Activated CD8-positive, alpha-beta T cell treated with anti-CD3 and anti-CD28 coated beads, Interleukin-2, amount 10 ng/mL, durations not matched to agents 7 days and 5 days (primary cell): Measurements from ENCODE around the gene LIX1L. TPM values are rescaled to one million over a fixed set of nuclear protein-coding genes. Genes with fewer than 3 reads are reported as not detected.

Experiments used
- ATAC-seq: fragments of 150-1000 bp; cut with Tn5 transposase; one replicate; pipeline ENCODE4 v1.10.0; 2021; ENCODE audit warnings: moderate library complexity
- CTCF ChIA-PET: fragments of 350-600 bp; sonication (Branson Sonifier 250); formaldehyde crosslinking; loops from one replicate; lab custom pipeline; 2021; ENCODE audit warnings: antibody characterized with exemption; lab: Charles Lee
- POLR2A ChIA-PET: fragments of 350-600 bp; sonication (Branson Sonifier 250); formaldehyde crosslinking; loops from one replicate; lab custom pipeline; 2021; ENCODE audit warnings: antibody characterized with exemption; lab: Charles Lee
- DNase-seq: peaks from one replicate; pipeline ENCODE4 v3.0.0-alpha.2; 2020
- H3K27ac Mint-ChIP-seq: one replicate; pipeline ENCODE4 v1.8.0; 2021; ENCODE audit warnings: mild to moderate bottlenecking, mixed read lengths
- H3K27me3 Mint-ChIP-seq: one replicate; pipeline ENCODE4 v1.8.0; 2021; ENCODE audit warnings: low read depth, mixed read lengths
- H3K36me3 Mint-ChIP-seq: one replicate; pipeline ENCODE4 v1.8.0; 2021; ENCODE audit warnings: low read depth, mixed read lengths
- H3K4me1 Mint-ChIP-seq: one replicate; pipeline ENCODE4 v1.8.0; 2021; ENCODE audit warnings: low read depth, mixed read lengths
- H3K4me3 Mint-ChIP-seq: one replicate; pipeline ENCODE4 v1.8.0; 2021; ENCODE audit warnings: mild to moderate bottlenecking, mixed read lengths
- H3K9me3 Mint-ChIP-seq: one replicate; pipeline ENCODE4 v1.8.0; 2022; ENCODE audit warnings: mixed read lengths; ENCODE audit not compliant: insufficient read depth
- total RNA-seq, 2 experiments: library from RNA; stranded (reverse); gene quantifications; one replicate each; pipeline ENCODE4 v1.2.3, GENCODE V29; 2021

LIX1L gene
- total RNA-seq = 10 to 100 TPM; 45.8 to 48.4 TPM

DNA sequence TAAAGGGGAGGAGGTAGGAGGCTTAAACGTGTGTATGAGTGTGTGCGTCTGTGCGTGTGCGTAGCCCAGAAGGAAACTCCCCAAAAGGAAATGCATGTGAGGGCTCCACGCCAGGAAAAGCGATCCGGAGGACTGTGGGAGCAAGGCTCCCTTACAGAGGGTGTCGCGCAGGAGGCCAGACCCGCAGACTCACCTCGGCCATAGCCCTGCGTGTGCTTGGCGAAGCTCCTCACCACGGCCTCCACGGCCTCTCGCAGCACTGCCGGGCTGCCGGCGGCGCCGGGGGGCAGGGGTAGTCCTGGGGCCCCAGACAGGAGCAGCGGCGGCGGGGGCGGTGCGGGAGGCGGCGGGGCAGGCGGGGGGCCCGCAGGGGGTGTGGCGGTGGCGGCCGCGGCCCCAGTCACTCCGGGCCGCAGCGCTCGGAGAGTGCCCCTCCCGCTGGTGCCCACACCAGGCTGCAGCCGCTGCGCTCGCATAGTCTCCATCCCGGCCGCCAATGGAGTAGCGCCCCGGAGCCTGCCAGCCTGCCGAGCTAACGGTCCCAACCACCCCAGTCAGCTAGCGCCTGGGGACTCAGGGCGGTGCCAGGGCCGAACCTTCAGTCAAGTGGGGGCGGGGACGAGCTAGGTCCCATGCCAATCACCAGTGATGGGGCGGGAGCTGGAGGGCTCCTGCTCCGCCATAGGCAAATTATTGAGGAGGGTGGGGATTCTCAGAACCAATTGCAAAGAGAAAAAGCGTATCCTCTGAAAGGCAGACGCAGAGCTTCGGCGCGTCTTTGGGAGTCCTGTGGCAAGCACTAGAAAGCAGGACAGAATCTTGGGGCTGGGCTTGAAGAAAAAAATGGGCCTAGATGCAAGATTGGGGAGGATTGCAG is at the start of gene LIX1L:
TSS of gene LIX1L (minus strand) at position 575 of the 877 bp plus-strand sequence. CDS start at position 485, 90 bp downstream.
- Mint-ChIP-seq H3K27ac (peak within 1 kb of the TSS; percentile 84), H3K4me1 (peaks cover 62% of the 10 kb centered on the region), H3K4me3 (peak within 1 kb of the TSS; percentile 85), H3K36me3 (peaks cover 8% of the 10 kb centered on the region), H3K9me3 (no peaks in the 10 kb centered on the region), H3K27me3 (no peaks in the 10 kb centered on the region)
- ATAC-seq = peak; percentile 93
- DNase-seq = peak; percentile 98
- ChIA-PET POLR2A (interaction anchor here (0.8 to 3.4 kb wide), 16 partner anchors 15 to 133 kb away, joined by 3 to 42 read pairs (median 5); partner anchors contain the start of genes PEX11B, PIAS3, POLR3C and RBM8A), CTCF (interaction anchor here (0.7 to 7.3 kb wide), 17 partner anchors 14 to 113 kb away, joined by 3 to 46 read pairs (median 5); partner anchors contain the start of genes ITGA10, NUDT17, PEX11B and PIAS3)

DNA sequence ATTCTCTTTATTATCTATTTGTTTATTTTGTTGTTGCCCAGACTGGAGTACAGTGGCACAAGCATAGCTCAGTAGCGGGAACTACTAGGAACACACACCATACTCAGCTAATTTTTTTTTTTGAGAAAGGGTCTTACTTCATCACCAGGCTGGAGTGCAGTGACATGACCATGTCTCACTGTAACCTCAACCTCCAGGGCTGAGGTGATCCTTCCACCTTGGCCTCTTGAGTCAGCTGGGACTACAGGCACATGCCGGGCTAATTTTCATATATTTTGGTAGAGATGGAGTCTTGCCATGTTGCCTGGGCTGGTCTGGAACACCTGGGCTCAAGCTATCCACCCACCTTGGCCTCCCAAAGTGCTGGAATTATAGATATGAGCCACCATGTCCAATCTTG is 43.9 kb upstream of the LIX1L start:
- POLR2A ChIA-PET = interaction anchor here (0.9 to 3.8 kb wide), 3 partner anchors 9 to 50 kb away, joined by 3 to 13 read pairs (median 10); no protein-coding TSS in a partner anchor
- CTCF ChIA-PET = interaction anchor here (1.2 to 4.4 kb wide), 3 partner anchors 13 to 33 kb away, joined by 5 to 38 read pairs (median 5); no protein-coding TSS in a partner anchor
- DNase-seq (no peak), ATAC-seq (no peak)
- no peak overlapping the region for H3K4me3 Mint-ChIP-seq
- no peaks in the 10 kb centered on the region for H3K27me3 Mint-ChIP-seq
- no peaks in the 10 kb centered on the region for H3K36me3 Mint-ChIP-seq
- no peaks in the 10 kb centered on the region for H3K9me3 Mint-ChIP-seq
- H3K4me1 Mint-ChIP-seq = peaks cover 61% of the 10 kb centered on the region
- H3K27ac Mint-ChIP-seq = no peak overlapping the region

DNA sequence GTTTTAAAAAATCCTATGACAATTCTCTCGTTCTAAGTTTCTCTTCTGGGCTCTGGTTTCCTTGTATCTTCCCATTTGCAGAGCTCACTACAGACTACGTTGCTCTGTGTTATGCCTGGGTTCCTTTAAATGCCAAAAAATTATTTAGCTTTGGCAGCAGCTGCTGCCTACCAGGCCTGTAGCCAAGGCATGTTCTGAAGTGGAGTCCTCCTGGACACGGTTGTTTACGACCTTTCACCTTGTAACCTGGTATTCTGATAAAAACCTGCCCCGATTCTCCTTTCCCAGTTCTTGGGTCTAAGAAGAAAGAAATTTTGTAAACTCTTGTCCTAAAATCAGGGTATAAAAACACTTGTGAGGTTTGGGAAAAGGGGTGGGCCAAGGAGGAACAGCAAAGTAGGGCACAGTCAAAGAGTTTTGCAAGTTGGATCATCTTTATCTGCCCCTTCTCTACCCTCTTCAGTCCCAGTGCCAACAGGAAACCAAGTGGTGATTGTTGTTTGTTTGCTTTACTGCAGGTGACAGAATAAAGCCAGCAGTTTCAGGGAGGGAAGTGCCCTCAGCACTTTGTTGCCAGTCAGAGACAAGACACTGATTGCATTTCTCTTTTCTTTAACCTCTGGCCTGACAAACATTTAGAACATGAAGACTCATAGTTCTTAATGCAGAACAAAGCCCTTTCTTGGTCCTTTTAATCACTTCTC is 41.7 kb upstream of the LIX1L start:
- peaks cover 42% of the 10 kb centered on the region for H3K4me1 Mint-ChIP-seq
- CTCF ChIA-PET = interaction anchor here (12.8 kb wide), 1 partner anchor 21 kb away, joined by 235 read pairs; no protein-coding TSS in a partner anchor
- peak overlapping the region; percentile 38 for H3K4me3 Mint-ChIP-seq
- POLR2A ChIA-PET = interaction anchor here (0.7 kb wide), 1 partner anchor 36 kb away, joined by 3 read pairs; no protein-coding TSS in a partner anchor
- peaks cover 19% of the 10 kb centered on the region for H3K36me3 Mint-ChIP-seq
- H3K27me3 Mint-ChIP-seq = no peaks in the 10 kb centered on the region
- DNase-seq (peak; percentile 40), ATAC-seq (no peak)
- no peaks in the 10 kb centered on the region for H3K9me3 Mint-ChIP-seq
- peak overlapping the region; percentile 95 for H3K27ac Mint-ChIP-seq

DNA sequence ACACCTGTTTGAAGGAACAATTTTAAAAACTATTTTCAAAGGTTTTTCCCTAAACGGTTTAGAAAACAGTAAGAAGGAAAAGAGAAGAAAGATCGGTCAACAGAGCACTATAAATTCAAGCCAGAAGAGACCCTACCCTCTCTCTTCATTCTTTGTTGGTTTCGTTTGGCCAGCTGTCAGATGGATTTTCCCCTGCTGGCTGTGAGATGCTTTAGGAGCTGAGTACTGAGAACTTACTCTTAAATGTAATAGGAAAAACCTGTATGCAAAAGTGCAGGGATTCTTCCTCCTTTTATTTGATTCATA is 39.9 kb upstream of the LIX1L start:
- ATAC-seq = no peak
- ChIA-PET CTCF (interaction anchor here (1.1 to 12.8 kb wide), 9 partner anchors 10 to 151 kb away, joined by 3 to 235 read pairs (median 6); partner anchors contain the start of genes ANKRD34A and POLR3GL), POLR2A (interaction anchor here (0.9 to 11.5 kb wide), 10 partner anchors 9 to 79 kb away, joined by 4 to 373 read pairs (median 18); partner anchors contain the start of genes ANKRD34A, LIX1L, PEX11B and POLR3GL)
- Mint-ChIP-seq H3K9me3 (no peaks in the 10 kb centered on the region), H3K4me1 (peaks cover 51% of the 10 kb centered on the region), H3K27me3 (no peaks in the 10 kb centered on the region), H3K36me3 (peaks cover 37% of the 10 kb centered on the region), H3K4me3 (peak overlapping the region; percentile 87), H3K27ac (peak overlapping the region; percentile 95)
- DNase-seq = no peak

DNA sequence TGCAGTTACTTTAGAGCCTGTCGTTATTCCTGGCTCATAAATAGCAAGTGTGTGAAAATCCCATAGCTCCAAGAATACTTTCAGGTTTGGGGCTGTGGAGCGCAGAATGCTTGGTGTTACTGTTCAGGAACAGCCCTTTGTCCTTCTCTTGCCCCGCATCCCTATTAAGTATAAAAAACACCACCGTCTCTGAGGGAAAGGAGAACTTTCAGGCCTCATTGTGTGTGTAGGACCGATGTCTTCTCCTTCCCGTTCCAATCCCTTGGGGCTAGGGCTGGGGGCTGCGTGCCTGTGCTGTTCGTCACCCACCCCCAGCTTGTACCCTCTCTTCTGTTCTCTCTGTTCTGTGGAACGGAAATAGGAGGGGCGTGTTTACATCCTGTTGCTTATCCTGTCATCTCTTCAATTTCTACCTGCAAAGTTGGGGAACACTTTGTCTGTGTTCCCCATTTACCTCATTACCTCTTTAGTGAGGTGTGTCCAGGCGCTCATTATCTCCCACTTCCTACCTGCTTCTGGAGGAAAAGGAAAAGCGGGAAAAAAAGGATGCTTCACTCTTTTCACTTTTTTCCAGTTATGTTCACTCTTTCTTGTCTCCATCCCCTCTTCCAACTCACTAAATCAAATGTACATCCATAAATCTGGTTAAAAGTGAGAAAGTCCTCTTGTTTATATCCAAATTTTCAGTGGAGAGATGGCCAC is 39.4 kb upstream of the LIX1L start:
- ChIA-PET POLR2A (interaction anchor here (0.8 to 11.5 kb wide), 13 partner anchors 10 to 79 kb away, joined by 3 to 373 read pairs (median 12); partner anchors contain the start of genes ANKRD34A, LIX1L, PEX11B and POLR3GL), CTCF (interaction anchor here (1.2 to 12.8 kb wide), 7 partner anchors 9 to 150 kb away, joined by 3 to 235 read pairs (median 9); partner anchors contain the start of genes ANKRD34A and POLR3GL)
- Mint-ChIP-seq H3K4me3 (peak overlapping the region; percentile 87), H3K27me3 (no peaks in the 10 kb centered on the region), H3K36me3 (peaks cover 41% of the 10 kb centered on the region), H3K27ac (peak overlapping the region; percentile 95), H3K9me3 (no peaks in the 10 kb centered on the region), H3K4me1 (peaks cover 56% of the 10 kb centered on the region)
- DNase-seq = peak; percentile 73
- peak; percentile 59 for ATAC-seq

DNA sequence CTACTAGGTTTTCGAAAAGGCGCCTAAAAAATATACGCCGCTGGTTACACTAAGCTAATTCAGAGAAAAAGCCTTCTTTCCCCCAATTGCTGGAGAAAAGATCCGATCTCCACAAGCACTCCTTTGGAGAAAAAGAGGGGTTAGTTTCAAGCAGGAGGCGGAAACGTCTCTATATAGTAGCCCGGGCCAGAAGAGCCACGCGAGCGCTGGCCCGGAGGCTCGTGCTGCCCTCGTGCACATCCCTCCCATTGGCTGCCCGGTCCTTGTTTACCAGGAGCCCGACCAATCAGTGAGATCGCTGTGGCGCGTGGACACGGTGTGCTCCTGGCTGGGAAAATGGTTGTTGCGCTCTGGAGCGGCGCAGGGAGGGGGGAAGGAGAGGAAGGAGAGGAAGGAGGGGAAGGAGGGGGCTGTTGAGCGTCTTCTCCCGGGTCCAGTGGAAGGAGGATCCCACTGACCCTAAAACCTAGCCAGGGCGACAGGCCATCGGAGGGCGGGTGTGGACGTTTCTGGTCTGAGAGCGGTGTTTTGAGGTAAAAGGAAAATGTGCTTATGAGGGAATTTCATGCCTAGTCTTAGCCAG is 38.7 kb upstream of the LIX1L start, which contains the start of gene TXNIP:
TSS of gene TXNIP (minus strand) at position 147 of the 583 bp plus-strand sequence. CDS start 313 bp downstream, outside the sequence.
- H3K4me3 Mint-ChIP-seq = peak within 1 kb of the TSS; percentile 87
- DNase-seq (peak; percentile 97), ATAC-seq (peak; percentile 94)
- no peaks in the 10 kb centered on the region for H3K27me3 Mint-ChIP-seq
- H3K9me3 Mint-ChIP-seq = no peaks in the 10 kb centered on the region
- peak within 1 kb of the TSS; percentile 95 for H3K27ac Mint-ChIP-seq
- H3K36me3 Mint-ChIP-seq = peaks cover 48% of the 10 kb centered on the region
- ChIA-PET CTCF (interaction anchor here (0.6 to 12.8 kb wide), 7 partner anchors 9 to 150 kb away, joined by 3 to 235 read pairs (median 9); partner anchors contain the start of genes ANKRD34A and POLR3GL), POLR2A (interaction anchor here (0.6 to 11.5 kb wide), 17 partner anchors 9 to 1047 kb away, joined by 3 to 373 read pairs (median 10); partner anchors contain the start of genes ANKRD34A, LIX1L, PEX11B and PIAS3)
- H3K4me1 Mint-ChIP-seq = peaks cover 59% of the 10 kb centered on the region

DNA sequence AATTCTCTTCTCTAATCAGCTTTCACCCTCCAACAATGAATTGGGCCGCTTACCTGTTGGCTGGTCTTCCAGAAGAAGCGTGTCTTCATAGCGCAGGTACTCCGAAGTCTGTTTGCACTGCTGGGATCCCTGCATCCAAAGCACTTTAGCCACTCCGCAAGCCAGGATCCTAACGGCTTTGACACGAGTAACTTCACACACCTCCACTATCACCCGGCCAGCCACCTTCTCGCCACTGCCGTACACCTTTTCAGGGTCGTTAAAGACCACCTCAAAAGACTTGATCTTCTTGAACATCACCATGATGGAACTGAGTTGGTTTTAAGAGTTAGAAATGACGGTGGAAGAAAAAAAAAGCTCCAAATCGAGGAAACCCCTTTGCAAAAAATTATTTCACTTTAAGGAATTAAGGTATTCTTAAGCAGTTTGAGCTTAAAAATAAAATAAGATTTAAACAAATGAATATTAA is 38.2 kb upstream of the LIX1L start:
- ChIA-PET POLR2A (interaction anchor here (0.6 to 11.5 kb wide), 17 partner anchors 9 to 1048 kb away, joined by 3 to 373 read pairs (median 10); partner anchors contain the start of genes ANKRD34A, LIX1L, PEX11B and PIAS3), CTCF (interaction anchor here (0.6 to 12.8 kb wide), 5 partner anchors 8 to 149 kb away, joined by 3 to 235 read pairs (median 9); no protein-coding TSS in a partner anchor)
- peaks cover 49% of the 10 kb centered on the region for H3K36me3 Mint-ChIP-seq
- H3K9me3 Mint-ChIP-seq = no peaks in the 10 kb centered on the region
- H3K27me3 Mint-ChIP-seq = no peaks in the 10 kb centered on the region
- peaks cover 57% of the 10 kb centered on the region for H3K4me1 Mint-ChIP-seq
- peak overlapping the region; percentile 87 for H3K4me3 Mint-ChIP-seq
- H3K27ac Mint-ChIP-seq = peak overlapping the region; percentile 95
- DNase-seq (peak; percentile 39), ATAC-seq (no peak)

DNA sequence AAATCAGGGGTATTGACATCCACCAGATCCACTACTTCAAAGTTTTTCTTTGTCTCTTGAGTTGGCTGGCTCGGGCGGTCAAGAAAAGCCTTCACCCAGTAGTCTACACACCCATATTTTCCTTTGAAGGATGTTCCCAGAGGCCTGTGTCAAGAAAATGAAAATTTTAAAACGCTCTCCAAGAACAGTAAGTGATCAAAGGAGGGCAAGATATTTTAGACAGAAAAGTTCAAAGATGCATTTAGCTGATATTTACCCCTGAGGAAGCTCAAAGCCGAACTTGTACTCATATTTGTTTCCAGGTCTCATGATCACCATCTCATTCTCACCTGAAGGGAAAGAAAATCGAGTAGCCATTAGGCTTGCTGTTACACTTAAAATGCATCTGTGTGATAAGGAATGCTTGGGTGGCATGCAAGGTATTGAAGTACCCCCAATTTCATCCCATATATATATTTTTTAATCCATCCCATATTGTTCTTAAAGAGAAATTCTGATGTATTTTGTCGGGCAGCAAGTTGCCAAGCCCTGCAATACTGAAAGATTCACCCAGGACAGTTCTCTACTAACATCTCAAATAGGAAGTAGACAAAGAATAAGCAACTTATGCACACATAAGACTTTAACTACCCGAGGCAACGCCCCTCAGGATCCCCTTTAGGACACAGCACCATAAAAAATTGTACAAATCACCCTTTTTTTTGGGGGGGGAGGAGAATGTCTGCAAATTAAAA is 37.5 kb upstream of the LIX1L start:
- ChIA-PET CTCF (interaction anchor here (2.0 to 12.8 kb wide), 3 partner anchors 8 to 16 kb away, joined by 9 to 235 read pairs (median 49); no protein-coding TSS in a partner anchor), POLR2A (interaction anchor here (1.1 to 11.5 kb wide), 9 partner anchors 8 to 136 kb away, joined by 3 to 373 read pairs (median 23); partner anchors contain the start of genes ANKRD34A, PIAS3, POLR3GL and RBM8A)
- Mint-ChIP-seq H3K27ac (peak overlapping the region; percentile 95), H3K27me3 (no peaks in the 10 kb centered on the region), H3K4me3 (peak overlapping the region; percentile 87), H3K4me1 (peaks cover 62% of the 10 kb centered on the region), H3K36me3 (peaks cover 50% of the 10 kb centered on the region), H3K9me3 (no peaks in the 10 kb centered on the region)
- no peak for DNase-seq
- no peak for ATAC-seq

DNA sequence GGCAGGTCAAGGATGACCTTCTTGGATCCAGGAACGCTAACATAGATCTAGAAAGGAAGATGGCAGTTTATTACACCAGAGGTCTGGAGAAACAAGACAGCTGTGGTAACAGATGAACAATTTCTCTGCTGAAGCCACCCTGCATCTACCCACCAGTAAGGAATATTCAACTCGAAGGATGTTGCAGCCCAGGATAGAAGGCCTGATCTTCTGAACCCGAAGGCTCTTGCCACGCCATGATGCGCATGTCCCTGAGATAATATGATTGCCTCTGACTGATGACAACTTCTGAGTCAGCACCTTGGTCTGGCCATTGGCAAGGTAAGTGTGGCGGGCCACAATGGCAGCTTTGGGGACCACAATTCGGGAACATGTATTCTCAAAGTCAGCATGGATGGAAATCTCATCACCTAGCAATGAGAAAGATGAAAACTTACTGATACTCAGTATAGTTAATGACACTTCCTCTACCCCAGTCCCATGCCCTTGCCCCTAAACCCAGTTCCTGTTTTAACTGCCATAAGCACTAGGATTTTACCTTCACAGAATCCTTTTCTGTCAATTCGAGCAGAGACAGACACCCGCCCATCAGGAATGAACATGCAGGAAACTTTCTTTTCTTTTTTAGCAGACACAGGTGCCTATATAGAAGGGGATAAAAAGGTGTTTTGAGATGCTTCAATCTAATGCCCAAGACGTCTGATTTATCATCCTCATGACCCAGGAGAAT is 36.7 kb upstream of the LIX1L start:
- POLR2A ChIA-PET = interaction anchor here (1.0 to 11.5 kb wide), 7 partner anchors 7 to 122 kb away, joined by 3 to 373 read pairs (median 5); no protein-coding TSS in a partner anchor
- no peaks in the 10 kb centered on the region for H3K9me3 Mint-ChIP-seq
- peak overlapping the region; percentile 95 for H3K27ac Mint-ChIP-seq
- DNase-seq (peak; percentile 66), ATAC-seq (no peak)
- H3K27me3 Mint-ChIP-seq = no peaks in the 10 kb centered on the region
- peak overlapping the region; percentile 87 for H3K4me3 Mint-ChIP-seq
- H3K36me3 Mint-ChIP-seq = peaks cover 50% of the 10 kb centered on the region
- CTCF ChIA-PET = interaction anchor here (1.2 to 12.8 kb wide), 4 partner anchors 14 to 149 kb away, joined by 3 to 235 read pairs (median 26); partner anchors contain the start of gene NUDT17
- H3K4me1 Mint-ChIP-seq = peaks cover 58% of the 10 kb centered on the region
